Testis (tissue), 5 donors: ENCODE results near the gene ADAMTSL1. TPM values are rescaled to one million over a fixed set of nuclear protein-coding genes. Genes with fewer than 3 reads are reported as not detected.
A peak's percentile ranks its signal among the peaks of the same experiment; 100 is the strongest.

Experiments
- DNase-seq: peaks from one replicate; pipeline ENCODE4 v3.0.0-alpha.2; 2019
- H3K27ac ChIP-seq, 2 donors: fragments of 200-600 bp; sonication (generic); one replicate each; pipeline ENCODE4 v1.5.1; 2019
- H3K27me3 ChIP-seq: fragments of 200-600 bp; sonication (generic); one replicate; pipeline ENCODE4 v1.5.1; 2019
- H3K36me3 ChIP-seq: fragments of 200-600 bp; sonication (generic); one replicate; pipeline ENCODE4 v1.5.1; 2017; ENCODE audit warnings: low read depth; ENCODE audit errors: missing control alignments
- H3K4me1 ChIP-seq: fragments of 200-600 bp; sonication (generic); one replicate; pipeline ENCODE4 v1.5.1; 2019
- H3K4me3 ChIP-seq, 2 donors: fragments of 200-600 bp; sonication (generic); one replicate each; pipeline ENCODE4 v1.5.1; 2017 to 2019
- H3K9me3 ChIP-seq: fragments of 200-600 bp; sonication (generic); one replicate; pipeline ENCODE4 v1.5.1; 2017
- POLR2A ChIP-seq: fragments of 450-650 bp; IDR thresholded peaks from one replicate; pipeline ENCODE4 v1.6.1; 2017; ENCODE audit warnings: antibody characterized with exemption, mild to moderate bottlenecking, moderate library complexity
- WGBS, 2 donors: methylation state at CpG; one replicate each; pipeline ENCODE4 v1.1.5; 2018; 5-methylcytosine and 5-hydroxymethylcytosine counted together
- intact Hi-C: fragments of 100-400 bp; cut with DNase I; formaldehyde crosslinking; loops from one replicate; pipeline ENCODE4 v1.15.1; 2023; ENCODE audit warnings: low total_unique reads
- long read RNA-seq, 2 donors: transcript quantifications; one replicate each; lab custom pipeline, GENCODE V29; 2026
- polyA plus RNA-seq: library from polyadenylated mRNA; stranded (reverse); fragments of 350-450 nt; fragmentation: Illumina TruSeq; extraction: RNeasy Lipid Tissue Mini Kit (QIAGEN cat#74804); gene quantifications from one replicate; pipeline ENCODE4 v1.2.3, GENCODE V29; 2014; ENCODE audit warnings: low read depth, low replicate concordance; ENCODE audit not compliant: insufficient read depth
- total RNA-seq, 2 donors: library from RNA; depleted of rRNA; stranded (reverse); fragments of >200 nt; gene quantifications; one replicate each; pipeline ENCODE4 v1.2.3, GENCODE V29; 2016
- TF ChIP-seq, protein P1 (sequence below), 3 experiments: fragments of 450-650 bp in 2 of 3; fragments of 200-600 bp in 1 of 3; sonication (generic) in 1 of 3; IDR thresholded peaks; one replicate each; pipeline ENCODE4 v1.5.1; 2016 to 2019; ENCODE audit warnings: antibody characterized with exemption in 3 of 3, mild to moderate bottlenecking in 2 of 3, moderate library complexity in 1 of 3

ADAMTSL1 gene, protein sequence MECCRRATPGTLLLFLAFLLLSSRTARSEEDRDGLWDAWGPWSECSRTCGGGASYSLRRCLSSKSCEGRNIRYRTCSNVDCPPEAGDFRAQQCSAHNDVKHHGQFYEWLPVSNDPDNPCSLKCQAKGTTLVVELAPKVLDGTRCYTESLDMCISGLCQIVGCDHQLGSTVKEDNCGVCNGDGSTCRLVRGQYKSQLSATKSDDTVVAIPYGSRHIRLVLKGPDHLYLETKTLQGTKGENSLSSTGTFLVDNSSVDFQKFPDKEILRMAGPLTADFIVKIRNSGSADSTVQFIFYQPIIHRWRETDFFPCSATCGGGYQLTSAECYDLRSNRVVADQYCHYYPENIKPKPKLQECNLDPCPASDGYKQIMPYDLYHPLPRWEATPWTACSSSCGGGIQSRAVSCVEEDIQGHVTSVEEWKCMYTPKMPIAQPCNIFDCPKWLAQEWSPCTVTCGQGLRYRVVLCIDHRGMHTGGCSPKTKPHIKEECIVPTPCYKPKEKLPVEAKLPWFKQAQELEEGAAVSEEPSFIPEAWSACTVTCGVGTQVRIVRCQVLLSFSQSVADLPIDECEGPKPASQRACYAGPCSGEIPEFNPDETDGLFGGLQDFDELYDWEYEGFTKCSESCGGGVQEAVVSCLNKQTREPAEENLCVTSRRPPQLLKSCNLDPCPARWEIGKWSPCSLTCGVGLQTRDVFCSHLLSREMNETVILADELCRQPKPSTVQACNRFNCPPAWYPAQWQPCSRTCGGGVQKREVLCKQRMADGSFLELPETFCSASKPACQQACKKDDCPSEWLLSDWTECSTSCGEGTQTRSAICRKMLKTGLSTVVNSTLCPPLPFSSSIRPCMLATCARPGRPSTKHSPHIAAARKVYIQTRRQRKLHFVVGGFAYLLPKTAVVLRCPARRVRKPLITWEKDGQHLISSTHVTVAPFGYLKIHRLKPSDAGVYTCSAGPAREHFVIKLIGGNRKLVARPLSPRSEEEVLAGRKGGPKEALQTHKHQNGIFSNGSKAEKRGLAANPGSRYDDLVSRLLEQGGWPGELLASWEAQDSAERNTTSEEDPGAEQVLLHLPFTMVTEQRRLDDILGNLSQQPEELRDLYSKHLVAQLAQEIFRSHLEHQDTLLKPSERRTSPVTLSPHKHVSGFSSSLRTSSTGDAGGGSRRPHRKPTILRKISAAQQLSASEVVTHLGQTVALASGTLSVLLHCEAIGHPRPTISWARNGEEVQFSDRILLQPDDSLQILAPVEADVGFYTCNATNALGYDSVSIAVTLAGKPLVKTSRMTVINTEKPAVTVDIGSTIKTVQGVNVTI (N-terminal part only)
- total RNA-seq (10 to 100 TPM in 1 of 2 donors, 1 to 10 TPM in 1; 6.7 to 12.3 TPM), polyA plus RNA-seq (4.7 TPM)
- long read RNA-seq, donor 1, partial matches to known transcripts: 0 of 1 reads
- long read RNA-seq, donor 1, other reads (novel, unspliced or antisense): 0 of 1 reads
- long read RNA-seq, donor 2: 0 reads

DNA sequence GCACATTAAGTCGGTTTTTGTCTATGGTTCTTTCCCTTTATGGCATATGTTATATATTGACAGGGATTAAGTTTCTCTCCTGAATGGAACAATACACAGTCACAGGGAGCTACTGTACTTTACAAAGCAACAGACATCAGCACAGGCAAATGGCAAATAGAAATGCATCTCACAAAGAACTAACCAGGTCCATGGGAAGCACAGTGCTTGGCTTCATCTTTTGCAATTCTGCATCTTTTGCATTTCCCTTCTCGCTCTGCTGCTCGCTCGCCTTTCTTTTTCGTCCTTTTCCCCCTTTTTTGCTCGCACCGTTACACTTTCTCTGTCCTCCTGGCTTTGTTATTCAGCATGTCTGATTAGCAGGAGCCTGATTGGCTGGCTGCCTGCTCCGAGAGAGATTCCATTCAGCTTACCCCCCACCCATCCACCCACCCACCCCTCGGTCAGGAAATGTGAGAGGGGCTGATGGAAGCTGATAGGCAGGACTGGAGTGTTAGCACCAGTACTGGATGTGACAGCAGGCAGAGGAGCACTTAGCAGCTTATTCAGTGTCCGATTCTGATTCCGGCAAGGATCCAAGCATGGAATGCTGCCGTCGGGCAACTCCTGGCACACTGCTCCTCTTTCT lies at the start of gene ADAMTSL1:
TSS of gene ADAMTSL1 (plus strand) at position 502 of the 628 bp plus-strand sequence. CDS start at position 582, 80 bp downstream.
- no peaks in the 10 kb centered on the region for H3K36me3 ChIP-seq
- no peaks in the 10 kb centered on the region for H3K9me3 ChIP-seq
- 3 to 5% methylated on average over 13 of the region's 13 CpGs for WGBS, 2 donors
- intact Hi-C loops: no loop called here
- H3K4me3 ChIP-seq: peak within 1 kb of the TSS; percentile 27 to 38
- H3K27ac ChIP-seq: peak within 1 kb of the TSS in 1 of 2 donors; percentile 51
- no peak for TF ChIP-seq POLR2A
- TF ChIP-seq, protein P1, sequence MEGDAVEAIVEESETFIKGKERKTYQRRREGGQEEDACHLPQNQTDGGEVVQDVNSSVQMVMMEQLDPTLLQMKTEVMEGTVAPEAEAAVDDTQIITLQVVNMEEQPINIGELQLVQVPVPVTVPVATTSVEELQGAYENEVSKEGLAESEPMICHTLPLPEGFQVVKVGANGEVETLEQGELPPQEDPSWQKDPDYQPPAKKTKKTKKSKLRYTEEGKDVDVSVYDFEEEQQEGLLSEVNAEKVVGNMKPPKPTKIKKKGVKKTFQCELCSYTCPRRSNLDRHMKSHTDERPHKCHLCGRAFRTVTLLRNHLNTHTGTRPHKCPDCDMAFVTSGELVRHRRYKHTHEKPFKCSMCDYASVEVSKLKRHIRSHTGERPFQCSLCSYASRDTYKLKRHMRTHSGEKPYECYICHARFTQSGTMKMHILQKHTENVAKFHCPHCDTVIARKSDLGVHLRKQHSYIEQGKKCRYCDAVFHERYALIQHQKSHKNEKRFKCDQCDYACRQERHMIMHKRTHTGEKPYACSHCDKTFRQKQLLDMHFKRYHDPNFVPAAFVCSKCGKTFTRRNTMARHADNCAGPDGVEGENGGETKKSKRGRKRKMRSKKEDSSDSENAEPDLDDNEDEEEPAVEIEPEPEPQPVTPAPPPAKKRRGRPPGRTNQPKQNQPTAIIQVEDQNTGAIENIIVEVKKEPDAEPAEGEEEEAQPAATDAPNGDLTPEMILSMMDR (IDR thresholded peaks at IDR 0.05): no peak
- DNase-seq: peak; percentile 32
- H3K4me1 ChIP-seq: peaks cover 21% of the 10 kb centered on the region
- H3K27me3 ChIP-seq: no peaks in the 10 kb centered on the region

DNA sequence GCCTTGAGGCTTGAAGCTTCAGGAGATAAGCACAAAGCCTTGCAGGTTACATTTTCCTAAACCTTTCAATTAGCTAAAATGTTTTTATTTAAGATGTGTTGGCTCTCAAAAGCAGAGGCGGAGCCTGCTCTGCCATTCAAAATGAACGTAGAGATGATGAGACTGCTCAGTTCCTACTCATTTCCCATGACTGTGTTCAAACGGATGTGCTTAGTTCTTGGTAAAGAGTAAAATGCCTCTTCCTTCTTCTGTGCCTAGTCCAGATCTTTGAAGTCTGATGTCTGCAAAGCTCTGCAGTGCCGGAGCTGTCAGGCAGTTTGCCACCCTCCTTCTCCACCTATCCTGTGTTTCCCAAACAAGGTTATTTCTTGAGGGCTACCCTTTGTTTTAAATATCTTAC lies 46.3 kb upstream of the ADAMTSL1 start:
- H3K27ac ChIP-seq: no peak overlapping the region
- H3K9me3 ChIP-seq: no peaks in the 10 kb centered on the region
- intact Hi-C loops: no loop called here
- no peak for DNase-seq
- H3K36me3 ChIP-seq: no peaks in the 10 kb centered on the region
- 59 to 66% methylated on average over 4 of the region's 4 CpGs for WGBS, 2 donors
- no peak overlapping the region for H3K4me3 ChIP-seq
- peaks cover 3% of the 10 kb centered on the region for H3K4me1 ChIP-seq
- no peaks in the 10 kb centered on the region for H3K27me3 ChIP-seq
- TF ChIP-seq POLR2A: no peak
- TF ChIP-seq, protein P1 (IDR thresholded peaks at IDR 0.05): no peak

DNA sequence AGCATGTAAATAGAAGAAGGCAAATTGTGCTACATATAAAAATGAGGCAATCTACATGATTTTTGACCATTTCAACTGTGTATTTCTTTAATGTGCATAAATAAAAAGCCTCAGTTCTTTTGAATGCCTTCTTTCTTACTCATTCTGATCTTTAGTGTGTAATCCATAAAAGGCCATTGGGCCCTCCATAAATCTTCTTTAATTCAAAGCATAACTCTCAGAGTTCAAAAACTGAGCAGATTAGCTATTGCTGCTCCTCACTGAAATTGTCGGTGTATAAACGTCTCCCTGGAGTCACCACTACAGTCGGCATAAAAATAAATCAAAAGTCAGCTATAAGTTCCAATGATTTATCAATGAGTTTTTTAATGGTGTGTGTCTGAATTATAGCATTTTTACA lies 45.3 kb upstream of the ADAMTSL1 start:
- 78 to 83% methylated on average over 3 of the region's 3 CpGs for WGBS, 2 donors

More for the DNA sequence above, 45.3 kb upstream of the ADAMTSL1 start:
- no peaks in the 10 kb centered on the region for H3K36me3 ChIP-seq
- H3K27ac ChIP-seq: no peak overlapping the region
- no peak for DNase-seq
- H3K4me3 ChIP-seq: no peak overlapping the region
- TF ChIP-seq, protein P1 (IDR thresholded peaks at IDR 0.05): no peak
- no peak for TF ChIP-seq POLR2A
- intact Hi-C loops: no loop called here
- H3K27me3 ChIP-seq: no peaks in the 10 kb centered on the region
- H3K4me1 ChIP-seq: peaks cover 3% of the 10 kb centered on the region
- H3K9me3 ChIP-seq: no peaks in the 10 kb centered on the region
